Kidney epithelial cell (primary cell): ENCODE results near the gene BCL11B. TPM values are rescaled to one million over a fixed set of nuclear protein-coding genes. Genes with fewer than 3 reads are reported as not detected.

Experiments used
- DNase-seq: peaks from one replicate; pipeline ENCODE4 v3.0.0-alpha.2; 2010; ENCODE audit warnings: low read depth
- H3K27me3 ChIP-seq: 2 replicates; pipeline ENCODE4 v1.6.0; 2011; ENCODE audit warnings: low read length; ENCODE audit not compliant: control insufficient read depth, insufficient read depth
- H3K36me3 ChIP-seq: 2 replicates; pipeline ENCODE4 v1.5.1; 2011; ENCODE audit warnings: low read length; ENCODE audit not compliant: control insufficient read depth, insufficient read depth
- H3K4me3 ChIP-seq: 2 replicates; pipeline ENCODE4 v1.5.1; 2011; ENCODE audit warnings: low read depth, mild to moderate bottlenecking, control low read depth, low read length
- total RNA-seq: library from RNA; depleted of rRNA; stranded (reverse); fragments of >200 nt; gene quantifications from 2 replicates; pipeline ENCODE4 v1.2.3, GENCODE V29; 2015
- TF ChIP-seq, protein P1 (sequence below): IDR thresholded peaks from 2 replicates; pipeline ENCODE4 v1.5.1; 2011; ENCODE audit warnings: mild to moderate bottlenecking, moderate library complexity, low read length, control low read depth, inconsistent platforms; ENCODE audit not compliant: insufficient read depth, poor library complexity, severe bottlenecking

BCL11B gene
- total RNA-seq, 1 donor from 2014 or later: 2.3 TPM

DNA sequence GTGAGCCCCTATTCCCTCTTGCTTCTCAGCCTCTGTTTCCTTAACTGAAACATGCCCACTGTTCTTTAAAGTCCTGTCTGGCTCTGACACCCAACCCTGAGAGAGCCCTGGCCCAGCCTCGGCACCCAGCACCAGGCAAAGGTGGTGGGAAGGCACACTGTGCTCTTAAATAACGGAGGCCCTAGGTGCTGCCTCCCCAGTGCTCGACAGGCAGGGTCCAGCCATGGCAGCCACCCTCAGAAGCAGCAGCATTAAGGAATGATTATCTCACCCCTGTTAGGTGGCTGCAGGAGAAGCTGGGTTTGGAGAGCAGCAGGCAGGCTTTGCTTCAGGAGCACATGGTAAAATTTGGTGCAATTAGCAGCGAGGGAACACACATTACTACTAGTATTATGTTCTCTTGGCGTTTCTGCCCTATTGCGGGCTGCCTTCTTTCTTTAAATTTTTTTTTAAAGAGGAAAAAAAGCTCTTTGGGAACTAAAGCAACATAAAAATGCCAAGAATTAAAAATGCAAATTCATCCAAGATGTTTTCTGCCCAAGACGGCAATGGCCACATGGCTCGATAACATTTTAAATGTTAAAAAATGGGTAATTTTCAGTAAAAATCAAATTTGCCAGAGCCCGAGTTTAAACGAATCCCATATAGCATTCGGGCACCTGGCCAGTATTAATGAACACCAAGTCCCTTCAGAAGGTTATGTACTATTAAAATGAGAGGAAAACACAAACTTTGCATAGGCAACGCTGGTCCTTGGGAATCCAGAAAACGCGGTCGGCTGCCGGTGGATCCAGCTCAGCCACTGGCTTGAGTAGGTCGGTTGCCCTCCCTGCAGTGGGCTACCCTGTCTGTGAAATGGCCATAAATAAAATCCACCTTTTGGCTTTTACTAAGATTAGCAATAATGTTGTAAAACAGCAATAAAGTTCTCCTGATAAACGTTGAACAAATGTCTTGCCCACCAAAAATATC lies 152.2 kb downstream of the BCL11B start:
- TF ChIP-seq, protein P1, sequence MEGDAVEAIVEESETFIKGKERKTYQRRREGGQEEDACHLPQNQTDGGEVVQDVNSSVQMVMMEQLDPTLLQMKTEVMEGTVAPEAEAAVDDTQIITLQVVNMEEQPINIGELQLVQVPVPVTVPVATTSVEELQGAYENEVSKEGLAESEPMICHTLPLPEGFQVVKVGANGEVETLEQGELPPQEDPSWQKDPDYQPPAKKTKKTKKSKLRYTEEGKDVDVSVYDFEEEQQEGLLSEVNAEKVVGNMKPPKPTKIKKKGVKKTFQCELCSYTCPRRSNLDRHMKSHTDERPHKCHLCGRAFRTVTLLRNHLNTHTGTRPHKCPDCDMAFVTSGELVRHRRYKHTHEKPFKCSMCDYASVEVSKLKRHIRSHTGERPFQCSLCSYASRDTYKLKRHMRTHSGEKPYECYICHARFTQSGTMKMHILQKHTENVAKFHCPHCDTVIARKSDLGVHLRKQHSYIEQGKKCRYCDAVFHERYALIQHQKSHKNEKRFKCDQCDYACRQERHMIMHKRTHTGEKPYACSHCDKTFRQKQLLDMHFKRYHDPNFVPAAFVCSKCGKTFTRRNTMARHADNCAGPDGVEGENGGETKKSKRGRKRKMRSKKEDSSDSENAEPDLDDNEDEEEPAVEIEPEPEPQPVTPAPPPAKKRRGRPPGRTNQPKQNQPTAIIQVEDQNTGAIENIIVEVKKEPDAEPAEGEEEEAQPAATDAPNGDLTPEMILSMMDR: no peak
- H3K36me3 ChIP-seq: no peaks in the 10 kb centered on the region
- peaks cover 21% of the 10 kb centered on the region for H3K27me3 ChIP-seq
- DNase-seq: no peak
- no peak overlapping the region for H3K4me3 ChIP-seq

Other genes starting within 250 kb of the BCL11B start
- gene SETD3, start 208.7 kb upstream of the BCL11B start, total RNA-seq: 47.2 and 54.7 TPM in 2 replicates
- gene CCNK, start 209.2 kb upstream of the BCL11B start, total RNA-seq: 17.5 and 21.9 TPM in 2 replicates